HepG2 (cell line): ENCODE results near the gene LATS2. TPM values are rescaled to one million over a fixed set of nuclear protein-coding genes. Genes with fewer than 3 reads are reported as not detected.

Experiments used
- E2F2 ChIP-seq: sonication (generic); formaldehyde crosslinking; IDR thresholded peaks from 2 replicates; pipeline ENCODE4 v1.4.0; 2020; ENCODE audit warnings: missing genetic modification reagents, borderline replicate concordance
- EP300 ChIP-seq, 3 experiments: sonication (generic) in 1 of 3; formaldehyde crosslinking in 1 of 3; IDR thresholded peaks; 2 replicates each; pipeline versions ENCODE4 v1.5.1 to v1.6.1; 2011 to 2020; ENCODE audit warnings: low read depth in 2 of 3, low read length in 2 of 3, borderline replicate concordance in 1 of 3, improper control_type of control experiment in 1 of 3, mild to moderate bottlenecking in 1 of 3, missing genetic modification reagents in 1 of 3, moderate library complexity in 1 of 3
- GZF1 ChIP-seq: sonication (generic); formaldehyde crosslinking; IDR thresholded peaks from 2 replicates; pipeline ENCODE4 v1.5.1; 2020; ENCODE audit warnings: mild to moderate bottlenecking, missing genetic modification reagents
- HNF1B ChIP-seq: sonication (generic); formaldehyde crosslinking; IDR thresholded peaks from 2 replicates; pipeline ENCODE4 v1.5.1; 2020; ENCODE audit warnings: mild to moderate bottlenecking, moderate library complexity, missing genetic modification reagents
- HNRNPH1 ChIP-seq: fragments of 200-400 bp; formaldehyde crosslinking; optimal IDR thresholded peaks from 2 replicates; pipeline ENCODE3; 2017; ENCODE audit warnings: mild to moderate bottlenecking, low read depth, low read length
- MAZ ChIP-seq, 2 experiments: sonication (generic) in 1 of 2; formaldehyde crosslinking in 1 of 2; IDR thresholded peaks; 2 replicates each; pipeline versions ENCODE4 v1.5.0 to v1.6.1; 2012 to 2020; ENCODE audit warnings: low read depth in 2 of 2, mild to moderate bottlenecking in 2 of 2, borderline replicate concordance in 1 of 2, improper control_type of control experiment in 1 of 2, low read length in 1 of 2, missing genetic modification reagents in 1 of 2, moderate library complexity in 1 of 2
- NAIF1 ChIP-seq: sonication (generic); formaldehyde crosslinking; IDR thresholded peaks from 2 replicates; pipeline ENCODE4 v1.5.0; 2020; ENCODE audit warnings: mild to moderate bottlenecking, missing genetic modification reagents, borderline replicate concordance
- PLRG1 ChIP-seq: fragments of 450-650 bp; conservative IDR thresholded peaks from 2 replicates; pipeline ENCODE4 v1.6.1; 2016
- PRMT3 ChIP-seq: sonication (generic); formaldehyde crosslinking; IDR thresholded peaks from 2 replicates; pipeline ENCODE4 v1.8.1; 2022; ENCODE audit warnings: low read depth, mild to moderate bottlenecking, moderate library complexity, missing genetic modification reagents, borderline replicate concordance
- RAD51 ChIP-seq: fragments of 450-650 bp; IDR thresholded peaks from 2 replicates; pipeline ENCODE4 v1.6.1; 2016; ENCODE audit warnings: borderline replicate concordance
- RORA ChIP-seq: sonication (generic); formaldehyde crosslinking; IDR thresholded peaks from 2 replicates; pipeline ENCODE4 v1.5.0; 2020; ENCODE audit warnings: mild to moderate bottlenecking, missing genetic modification reagents, moderate library complexity
- SMAD9 ChIP-seq: sonication (generic); formaldehyde crosslinking; IDR thresholded peaks from 2 replicates; pipeline ENCODE4 v1.5.1; 2020; ENCODE audit warnings: mild to moderate bottlenecking, missing genetic modification reagents
- ZBTB42 ChIP-seq: sonication (generic); formaldehyde crosslinking; IDR thresholded peaks from 2 replicates; pipeline ENCODE4 v1.5.0; 2020; ENCODE audit warnings: mild to moderate bottlenecking, missing genetic modification reagents
- ZNF18 ChIP-seq: sonication (generic); formaldehyde crosslinking; IDR thresholded peaks from 2 replicates; pipeline ENCODE4 v1.8.0; 2022; ENCODE audit warnings: mild to moderate bottlenecking, missing genetic modification reagents; ENCODE audit not compliant: insufficient replicate concordance
- ZNF670 ChIP-seq: sonication (generic); formaldehyde crosslinking; IDR thresholded peaks from 2 replicates; pipeline ENCODE4 v1.8.0; 2022; ENCODE audit warnings: mild to moderate bottlenecking, missing genetic modification reagents, borderline replicate concordance
- ZNF691 ChIP-seq: sonication (generic); formaldehyde crosslinking; IDR thresholded peaks from 2 replicates; pipeline ENCODE4 v1.4.0; 2020; ENCODE audit warnings: missing genetic modification reagents, low read depth, mild to moderate bottlenecking, borderline replicate concordance
- ZNF790 ChIP-seq: sonication (generic); formaldehyde crosslinking; IDR thresholded peaks from 2 replicates; pipeline ENCODE4 v1.8.0; 2022; ENCODE audit warnings: missing genetic modification reagents, mild to moderate bottlenecking, borderline replicate concordance
- polyA plus RNA-seq, 8 experiments: library from polyadenylated mRNA; depleted of rRNA in 3 of 8; stranded (reverse) in 7 of 8; unstranded in 1 of 8; fragments of >200 nt; fragmentation: Illumina TruSeq in 4 of 8; extraction: Trizol in 4 of 8; gene quantifications; 2 replicates each; pipeline versions ENCODE4 v1.2.1 to v1.2.3, GENCODE V29; 2011 to 2016; ENCODE audit warnings: low read depth in 4 of 8, missing spikeins in 1 of 8, mixed read lengths in 1 of 8; ENCODE audit not compliant: insufficient read depth in 1 of 8
- total RNA-seq, 5 experiments: library from RNA; depleted of rRNA; stranded (reverse); fragments of >200 nt; fragmentation: Illumina TruSeq; extraction: Trizol; gene quantifications; 2 replicates each; pipeline ENCODE4 v1.2.3, GENCODE V29; 2016; ENCODE audit warnings: low read depth in 1 of 5

LATS2 gene
- total and polyA plus RNA-seq, 2 of the 13 experiments (the other 11 are each of a cell fraction or from before 2014, with no cell fraction given): 7.3 to 8.5 TPM

GRCh38 chr13:21061029-21061763, at the start of gene LATS2 (continued):
- no peak for TF ChIP-seq HNRNPH1
- TF ChIP-seq ZNF670 (CRISPR knock-in tag): peak; percentile 62; the same call in 1 of the 2 replicates
- TF ChIP-seq ZBTB42 (CRISPR knock-in tag): no peak
- peak; percentile 95 for TF ChIP-seq MAZ (IDR thresholded peaks at IDR 0.05; ENCODE audit: borderline replicate concordance, low read depth, low read length)
- TF ChIP-seq MAZ (CRISPR knock-in tag; IDR thresholded peaks at IDR 0.05; ENCODE audit: low read depth): peak; percentile 98
- TF ChIP-seq GZF1 (CRISPR knock-in tag): no peak
- TF ChIP-seq RORA (CRISPR knock-in tag): no peak
- TF ChIP-seq E2F2 (CRISPR knock-in tag): no peak
- TF ChIP-seq ZNF790 (CRISPR knock-in tag): no peak
- no peak for TF ChIP-seq HNF1B (CRISPR knock-in tag)
- TF ChIP-seq PLRG1: no peak
- TF ChIP-seq RAD51: peak; percentile 95
- no peak for TF ChIP-seq SMAD9 (CRISPR knock-in tag)
- TF ChIP-seq EP300 (IDR thresholded peaks at IDR 0.05; ENCODE audit: low read depth in 2 of 2, low read length in 2 of 2): peak in 1 of 2 experiments; percentile 48; a peak in 2 of 4 replicates
- no peak; the same call in 1 of the 2 replicates for TF ChIP-seq EP300 (CRISPR knock-in tag; IDR thresholded peaks at IDR 0.05; ENCODE audit: borderline replicate concordance)
- 0 out of 2 replicates have a peak, but pooled peaks have one; percentile 70 for TF ChIP-seq PRMT3 (CRISPR knock-in tag)
- no peak for TF ChIP-seq ZNF18 (CRISPR knock-in tag)
- TF ChIP-seq NAIF1 (CRISPR knock-in tag): peak; percentile 37; the same call in 1 of the 2 replicates
- 0 out of 2 replicates have a peak, but pooled peaks have one; percentile 19 for TF ChIP-seq ZNF691 (CRISPR knock-in tag)
